Activated T-cell treated with anti-CD3 and anti-CD28 coated beads for 4 hours (primary cell): ENCODE results near the gene DLL4.
A peak's percentile ranks its signal among the peaks of the same experiment; 100 is the strongest.

ENCODE experiments used
- DNase-seq: peaks from one replicate; pipeline ENCODE4 v3.0.0-alpha.2; 2020

Gene DLL4

DNA sequence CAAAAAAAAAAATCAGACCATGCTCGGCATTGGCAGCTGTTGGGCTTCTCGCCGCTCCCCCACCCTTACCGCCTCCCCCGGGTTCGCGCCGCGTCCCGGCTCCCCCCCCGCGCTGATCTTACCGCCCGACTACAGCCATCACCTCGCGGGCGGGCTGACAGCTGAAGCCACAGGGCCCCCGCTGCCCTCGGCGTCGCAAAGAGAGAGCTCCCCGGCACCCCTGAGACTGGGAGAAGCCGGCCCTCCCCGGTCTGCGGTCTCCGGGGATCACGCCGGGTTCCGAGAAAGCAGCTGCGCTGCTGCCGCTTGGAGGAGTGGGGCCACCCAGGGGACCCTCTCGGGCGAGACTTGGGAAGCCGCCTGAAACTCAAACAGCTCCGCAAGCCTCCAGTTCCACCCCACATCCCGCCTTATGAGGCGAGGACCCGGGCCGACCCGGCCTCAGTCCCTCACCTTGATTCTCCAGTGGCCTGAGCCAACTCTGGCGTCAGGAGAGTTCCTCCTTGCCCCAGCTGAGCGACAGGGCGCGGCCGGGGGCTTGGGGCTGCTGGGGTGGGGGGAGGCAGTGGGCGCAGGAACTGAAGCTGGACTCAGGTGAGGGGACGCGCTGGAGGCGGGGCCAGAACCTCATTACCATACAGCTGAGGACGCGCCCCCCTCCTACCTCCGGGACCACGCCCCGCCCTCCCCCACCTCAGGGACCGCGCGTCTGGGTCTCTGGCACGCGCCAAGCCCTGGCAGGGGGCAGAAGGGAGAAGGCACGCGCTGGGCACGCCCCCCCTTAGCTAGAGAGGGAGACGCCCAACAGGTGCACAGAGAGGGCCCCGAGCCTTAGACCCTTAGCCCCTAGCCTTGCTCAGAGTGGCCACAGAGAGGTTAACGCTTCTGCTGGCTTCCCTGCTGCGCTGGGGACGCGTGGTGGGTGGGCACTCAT, 1.0 kb upstream of the DLL4 start:
- DNase-seq: no peak

DNA sequence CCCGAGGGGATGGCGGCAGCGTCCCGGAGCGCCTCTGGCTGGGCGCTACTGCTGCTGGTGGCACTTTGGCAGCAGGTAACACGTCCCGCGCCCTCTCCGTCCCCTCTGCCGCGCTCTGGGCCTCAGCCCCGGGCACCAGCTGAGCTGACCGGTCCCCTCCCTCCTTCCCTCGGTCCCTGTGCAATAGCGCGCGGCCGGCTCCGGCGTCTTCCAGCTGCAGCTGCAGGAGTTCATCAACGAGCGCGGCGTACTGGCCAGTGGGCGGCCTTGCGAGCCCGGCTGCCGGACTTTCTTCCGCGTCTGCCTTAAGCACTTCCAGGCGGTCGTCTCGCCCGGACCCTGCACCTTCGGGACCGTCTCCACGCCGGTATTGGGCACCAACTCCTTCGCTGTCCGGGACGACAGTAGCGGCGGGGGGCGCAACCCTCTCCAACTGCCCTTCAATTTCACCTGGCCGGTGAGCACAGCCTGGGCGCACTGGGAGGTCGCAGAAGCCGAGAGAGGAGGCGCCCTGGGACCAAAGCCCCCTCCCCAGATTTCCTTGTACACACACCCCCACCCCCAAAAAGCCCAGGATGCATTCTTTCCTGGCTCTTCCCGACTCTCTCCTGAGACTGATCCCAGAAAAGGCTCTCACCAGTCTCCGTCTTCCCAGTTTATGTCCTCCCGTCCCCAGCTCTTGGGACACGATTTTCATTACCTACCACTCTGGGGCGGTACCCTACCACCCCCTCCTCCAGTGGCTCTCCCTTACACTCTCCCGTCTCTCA, 705 bp downstream of the DLL4 start:
- no peak for DNase-seq

DNA sequence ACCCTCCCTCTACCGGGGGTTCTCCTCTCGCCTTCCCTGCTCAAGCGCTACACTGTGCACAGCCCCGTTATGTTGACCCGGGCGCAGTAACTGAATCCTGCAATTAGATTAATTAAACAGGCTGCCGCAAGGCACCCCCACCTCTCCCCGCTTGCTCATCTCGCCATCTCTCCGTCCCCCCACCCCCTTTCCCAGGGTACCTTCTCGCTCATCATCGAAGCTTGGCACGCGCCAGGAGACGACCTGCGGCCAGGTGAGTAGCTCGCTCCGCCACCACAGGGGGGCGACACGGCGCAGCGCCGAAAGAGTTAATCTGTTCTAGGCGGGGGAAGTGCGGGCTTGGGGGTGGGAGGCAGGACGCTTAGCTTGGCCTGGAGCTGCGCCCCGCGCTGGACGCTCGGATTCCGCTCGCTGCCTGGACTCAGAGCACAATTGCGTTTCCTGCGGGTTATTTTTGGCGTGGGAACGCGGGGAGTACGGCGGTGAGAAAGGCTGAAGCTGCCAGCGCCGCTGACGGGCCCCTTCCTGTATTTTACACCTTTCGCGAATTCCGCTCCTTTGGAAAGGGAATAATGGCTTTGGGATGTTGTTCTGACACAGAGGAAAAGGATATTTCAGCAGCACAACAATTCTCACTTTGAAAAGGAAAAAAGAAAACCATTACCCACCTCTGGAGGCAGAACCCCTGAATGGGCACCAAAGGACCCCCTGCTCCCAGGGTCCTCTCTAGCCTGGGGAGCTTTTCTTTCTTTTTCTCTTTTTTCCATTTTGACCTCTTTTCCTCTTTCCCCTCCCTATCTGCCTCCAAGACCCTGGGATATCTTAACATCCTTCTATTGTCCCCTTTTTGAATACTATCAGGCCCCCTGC, 1.5 kb downstream of the DLL4 start:
- DNase-seq: peak; percentile 50

DNA sequence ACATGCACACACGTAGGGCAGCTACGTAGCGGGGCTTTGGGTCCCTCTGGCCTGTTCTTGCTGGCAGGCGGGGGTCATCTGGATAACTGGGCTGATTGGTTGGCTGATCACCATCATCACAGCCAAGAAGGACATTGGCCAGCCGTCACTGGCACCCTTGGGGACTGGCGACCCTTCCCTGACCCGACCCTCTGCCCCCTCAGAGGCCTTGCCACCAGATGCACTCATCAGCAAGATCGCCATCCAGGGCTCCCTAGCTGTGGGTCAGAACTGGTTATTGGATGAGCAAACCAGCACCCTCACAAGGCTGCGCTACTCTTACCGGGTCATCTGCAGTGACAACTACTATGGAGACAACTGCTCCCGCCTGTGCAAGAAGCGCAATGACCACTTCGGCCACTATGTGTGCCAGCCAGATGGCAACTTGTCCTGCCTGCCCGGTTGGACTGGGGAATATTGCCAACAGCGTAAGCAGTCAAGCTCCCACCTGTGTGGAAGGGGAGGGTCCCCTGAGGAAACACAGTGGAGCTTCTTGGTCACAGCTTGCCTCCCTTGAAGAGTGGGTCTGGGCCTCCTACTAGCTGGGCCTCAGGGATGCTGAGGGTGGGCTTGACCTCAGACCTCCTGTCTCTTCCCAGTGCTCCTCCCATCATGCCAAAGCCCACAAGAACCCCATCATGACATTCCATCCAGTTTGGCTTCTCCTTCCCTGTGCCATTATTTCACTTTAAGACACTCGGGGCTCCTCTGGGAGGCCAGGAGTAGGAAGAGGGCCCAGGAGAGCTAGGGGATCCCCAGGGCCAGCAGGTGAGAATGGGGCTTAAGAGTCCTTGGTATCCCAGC, 2.4 kb downstream of the DLL4 start:
- no peak for DNase-seq

- no peak for DNase-seq
These were observed 3.0 kb downstream of the DLL4 start for GRCh38 chr15:40932156-40932555.

DNA sequence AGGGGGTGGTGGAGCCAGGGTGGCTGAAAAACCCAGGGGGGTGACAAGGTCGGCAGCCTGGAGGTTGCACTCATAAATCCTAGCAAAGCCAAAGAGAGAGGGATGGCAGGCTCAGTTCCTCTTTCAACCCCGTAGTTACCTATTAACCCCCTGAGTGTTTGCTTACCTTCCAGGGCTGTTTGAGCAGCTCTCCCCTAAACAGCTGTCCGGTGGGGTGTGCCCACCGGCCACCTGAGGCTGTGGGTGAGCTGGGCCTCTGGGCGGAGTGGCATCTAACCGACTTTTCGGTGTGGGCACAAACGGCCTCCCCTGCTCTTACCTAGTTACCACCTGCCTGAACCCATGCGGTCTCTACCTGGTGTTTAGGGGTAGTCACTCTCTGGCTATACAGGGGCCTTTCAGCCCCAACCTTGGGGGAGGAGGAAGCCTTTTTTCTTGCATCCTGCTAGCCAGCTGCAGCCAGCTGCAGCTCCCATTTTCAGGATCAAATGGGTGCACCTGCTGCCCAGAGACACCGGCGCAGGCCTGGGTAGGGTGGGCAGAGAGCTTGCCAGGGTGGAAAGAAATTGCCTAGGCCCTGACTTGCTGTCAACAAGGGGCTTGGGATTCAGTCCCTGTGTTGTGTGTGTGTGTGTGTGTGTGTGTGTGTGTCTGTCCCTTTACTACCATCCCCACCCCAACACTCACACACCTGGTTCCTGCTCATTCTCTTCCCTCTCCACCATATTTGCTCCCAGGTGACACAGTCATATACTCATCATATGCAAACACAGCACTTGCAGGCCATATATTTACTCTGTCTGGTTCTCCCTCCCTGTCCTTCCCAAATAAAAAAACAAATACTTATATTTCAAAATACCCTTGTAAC, 3.7 kb downstream of the DLL4 start:
- DNase-seq: no peak

- no peak for DNase-seq
These were observed 4.4 kb downstream of the DLL4 start for GRCh38 chr15:40933517-40933902.

DNA sequence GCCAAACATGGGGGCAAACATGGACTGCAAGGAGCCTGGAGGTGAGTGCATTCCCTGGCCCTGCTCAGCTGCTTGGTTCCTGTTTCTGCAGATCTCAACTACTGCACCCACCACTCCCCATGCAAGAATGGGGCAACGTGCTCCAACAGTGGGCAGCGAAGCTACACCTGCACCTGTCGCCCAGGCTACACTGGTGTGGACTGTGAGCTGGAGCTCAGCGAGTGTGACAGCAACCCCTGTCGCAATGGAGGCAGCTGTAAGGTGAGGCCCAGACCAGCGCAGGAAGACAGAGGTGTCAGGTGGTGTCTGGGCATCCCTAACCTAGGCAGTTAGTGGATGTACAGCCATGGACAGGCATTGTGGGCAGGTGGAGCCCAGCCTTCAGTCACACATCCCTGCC, 5.3 kb downstream of the DLL4 start:
- DNase-seq: no peak

DNA sequence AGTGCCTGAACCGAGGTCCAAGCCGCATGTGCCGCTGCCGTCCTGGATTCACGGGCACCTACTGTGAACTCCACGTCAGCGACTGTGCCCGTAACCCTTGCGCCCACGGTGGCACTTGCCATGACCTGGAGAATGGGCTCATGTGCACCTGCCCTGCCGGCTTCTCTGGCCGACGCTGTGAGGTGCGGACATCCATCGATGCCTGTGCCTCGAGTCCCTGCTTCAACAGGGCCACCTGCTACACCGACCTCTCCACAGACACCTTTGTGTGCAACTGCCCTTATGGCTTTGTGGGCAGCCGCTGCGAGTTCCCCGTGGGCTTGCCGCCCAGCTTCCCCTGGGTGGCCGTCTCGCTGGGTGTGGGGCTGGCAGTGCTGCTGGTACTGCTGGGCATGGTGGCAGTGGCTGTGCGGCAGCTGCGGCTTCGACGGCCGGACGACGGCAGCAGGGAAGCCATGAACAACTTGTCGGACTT, 7.1 kb downstream of the DLL4 start:
- DNase-seq: no peak

DNA sequence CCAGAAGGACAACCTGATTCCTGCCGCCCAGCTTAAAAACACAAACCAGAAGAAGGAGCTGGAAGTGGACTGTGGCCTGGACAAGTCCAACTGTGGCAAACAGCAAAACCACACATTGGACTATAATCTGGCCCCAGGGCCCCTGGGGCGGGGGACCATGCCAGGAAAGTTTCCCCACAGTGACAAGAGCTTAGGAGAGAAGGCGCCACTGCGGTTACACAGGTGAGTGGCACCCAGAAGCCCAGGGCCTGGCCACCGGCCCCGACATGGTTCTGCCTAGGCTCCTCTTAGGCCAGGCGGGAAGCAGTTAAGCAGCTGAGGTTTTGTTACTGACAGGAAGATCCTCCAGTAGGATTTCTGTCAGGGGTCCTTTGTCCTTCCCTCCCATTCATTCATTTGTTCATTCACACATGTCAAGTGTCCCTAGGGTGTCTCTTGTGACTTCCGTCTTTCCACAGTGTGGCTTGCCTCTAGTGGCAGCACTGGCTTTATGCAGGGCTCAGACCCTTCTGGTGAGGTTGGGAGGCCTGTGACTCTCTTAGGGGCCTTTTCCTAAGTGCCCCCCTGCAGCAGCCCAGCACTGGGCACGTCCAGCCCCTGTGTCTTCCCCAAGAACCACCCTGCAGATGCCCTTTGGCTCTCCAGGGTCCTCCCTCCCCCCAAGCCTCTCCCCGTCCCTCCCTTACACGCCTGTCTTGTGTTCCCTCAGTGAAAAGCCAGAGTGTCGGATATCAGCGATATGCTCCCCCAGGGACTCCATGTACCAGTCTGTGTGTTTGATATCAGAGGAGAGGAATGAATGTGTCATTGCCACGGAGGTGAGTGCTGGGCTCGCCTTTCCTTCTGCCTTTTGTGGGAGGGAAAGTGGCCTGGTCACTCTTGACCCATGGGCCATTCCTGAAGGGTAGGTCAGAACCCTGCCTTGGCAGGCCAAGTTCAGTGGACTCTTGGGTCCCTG, 7.8 kb downstream of the DLL4 start:
- DNase-seq: no peak

GRCh38 chr15:40937762-40938535, 8.8 kb downstream of the DLL4 start:
- DNase-seq: no peak

DNA sequence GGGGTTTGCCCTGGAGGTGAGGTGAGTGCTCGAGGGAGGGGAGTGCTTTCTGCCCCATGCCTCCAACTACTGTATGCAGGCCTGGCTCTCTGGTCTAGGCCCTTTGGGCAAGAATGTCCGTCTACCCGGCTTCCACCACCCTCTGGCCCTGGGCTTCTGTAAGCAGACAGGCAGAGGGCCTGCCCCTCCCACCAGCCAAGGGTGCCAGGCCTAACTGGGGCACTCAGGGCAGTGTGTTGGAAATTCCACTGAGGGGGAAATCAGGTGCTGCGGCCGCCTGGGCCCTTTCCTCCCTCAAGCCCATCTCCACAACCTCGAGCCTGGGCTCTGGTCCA, 9.4 kb downstream of the DLL4 start:
- DNase-seq: no peak

DNA sequence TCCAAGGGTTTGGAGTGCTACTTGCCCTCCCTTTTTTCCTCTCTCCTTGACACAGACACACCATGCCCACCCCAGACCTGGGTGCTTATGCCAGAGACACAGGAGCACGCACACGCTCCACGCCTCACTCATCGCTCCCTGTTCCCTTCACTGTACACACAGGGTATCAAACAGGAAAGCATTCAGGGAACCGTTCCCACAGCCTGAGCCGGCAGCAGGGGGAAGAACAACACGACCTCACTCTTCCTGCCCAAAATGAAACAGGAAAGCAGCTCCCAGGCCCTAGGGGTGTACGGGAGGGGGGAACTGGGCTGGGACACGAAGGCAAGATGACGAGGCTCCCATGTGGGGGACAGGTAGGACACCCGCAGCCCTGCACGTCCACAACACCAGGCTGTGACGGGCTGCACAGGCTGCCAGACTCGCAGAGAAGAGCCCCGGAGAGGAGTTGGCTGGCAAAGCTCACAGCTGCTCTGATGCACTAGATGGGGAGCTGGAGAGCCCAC, 11.2 kb downstream of the DLL4 start:
- no peak for DNase-seq

DNA sequence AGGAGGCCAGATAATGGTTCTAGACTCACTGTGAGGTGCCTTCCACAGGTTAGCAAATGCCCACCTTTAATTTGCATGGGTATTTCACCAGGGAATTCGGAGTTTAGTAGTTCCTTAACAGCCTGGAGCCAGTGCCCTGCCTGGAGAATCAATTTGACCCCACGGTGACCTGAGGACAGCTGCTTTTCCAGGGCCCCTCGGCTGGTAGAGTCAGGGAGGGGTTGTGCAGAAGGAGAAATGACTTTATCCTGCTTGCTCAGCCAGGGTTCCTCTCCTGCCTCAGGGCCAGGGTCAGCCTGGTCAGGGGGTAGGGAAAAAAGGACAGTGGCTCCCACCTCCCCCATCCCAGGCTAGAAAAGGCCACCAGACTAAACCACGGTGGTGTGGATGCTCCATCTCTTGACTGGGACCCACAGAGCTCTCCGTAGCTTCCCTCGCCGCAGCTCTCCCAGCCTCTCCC, 12.0 kb downstream of the DLL4 start:
- no peak for DNase-seq

DNA sequence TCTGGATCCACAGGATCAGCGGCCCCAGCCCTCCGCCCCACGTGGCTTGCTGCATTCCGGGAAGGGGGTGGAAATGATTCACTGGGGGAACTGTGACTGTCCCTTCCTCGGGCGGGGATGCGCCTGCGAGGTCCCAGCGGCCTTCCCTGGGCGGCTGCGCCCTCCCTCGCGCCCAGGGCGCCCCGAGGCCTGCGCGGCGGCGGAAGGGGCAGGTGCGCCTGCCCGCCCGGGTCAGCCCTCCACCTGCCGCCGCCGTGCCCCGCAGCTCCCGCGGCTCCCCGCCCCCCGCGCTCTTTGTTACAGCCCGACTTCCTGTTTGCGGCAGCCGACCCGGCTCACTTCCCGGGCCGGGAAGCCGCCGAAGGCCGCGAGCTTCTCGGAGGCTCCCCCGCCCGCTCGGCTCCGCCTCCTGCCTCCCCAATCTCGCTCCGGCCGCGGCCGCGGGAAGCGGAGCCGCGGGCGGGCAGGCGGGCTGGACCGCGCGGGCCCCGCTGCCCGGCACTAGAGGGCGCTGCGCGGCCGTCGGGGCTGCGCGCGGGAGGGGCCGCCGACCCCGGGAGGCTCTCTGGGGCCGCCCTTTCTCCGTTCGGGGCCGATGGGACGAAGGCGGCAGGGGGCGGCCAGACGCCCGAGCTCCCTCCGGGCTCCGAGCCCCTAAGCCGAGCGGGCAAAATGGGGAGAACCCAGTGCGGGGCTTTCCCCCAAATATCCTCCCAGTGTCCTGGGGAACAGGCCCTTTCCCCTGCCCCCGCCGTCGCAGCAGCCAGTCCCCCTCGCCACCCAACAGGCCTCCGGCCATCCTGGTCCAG, 12.6 kb downstream of the DLL4 start:
- peak; percentile 43 for DNase-seq

GRCh38 chr15:40942337-40942854, 13.3 kb downstream of the DLL4 start:
- no peak for DNase-seq

DNA sequence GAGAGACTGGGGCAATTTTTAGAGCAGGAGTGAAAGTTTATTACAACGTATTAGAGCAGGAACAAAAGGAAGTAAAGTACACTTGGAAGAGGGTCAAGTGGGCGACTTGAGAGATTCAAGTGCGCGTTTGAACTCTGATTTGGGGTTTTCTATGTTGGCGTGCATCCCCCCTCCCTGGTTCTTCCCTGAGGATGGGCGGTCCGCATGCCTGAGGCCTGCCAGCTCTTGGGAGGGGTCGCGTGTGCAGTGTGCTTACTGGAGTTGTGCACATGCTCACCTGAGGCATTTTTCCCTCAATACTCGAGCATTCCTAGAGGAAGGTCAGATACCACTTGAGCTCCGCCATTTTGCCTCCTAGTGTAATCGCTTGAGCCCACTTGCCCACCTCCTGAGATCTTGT, 13.7 kb downstream of the DLL4 start:
- no peak for DNase-seq
